Measurements from ENCODE around the gene PTPN23.
A peak's percentile ranks its signal among the peaks of the same experiment; 100 is the strongest.

Gene PTPN23

GRCh38 chr3:47370887-47371697 lies 9.7 kb upstream of the PTPN23 start:
- DNase-seq = no peak

GRCh38 chr3:47374587-47374986 lies 6.2 kb upstream of the PTPN23 start:
- DNase-seq = no peak

GRCh38 chr3:47376393-47376792 lies 4.4 kb upstream of the PTPN23 start:
- no peak for DNase-seq

GRCh38 chr3:47377186-47377585 lies 3.6 kb upstream of the PTPN23 start:
- no peak for DNase-seq

- no peak for DNase-seq
Measured at GRCh38 chr3:47378869-47379268, 2.0 kb upstream of the PTPN23 start.

- no peak for DNase-seq
Measured at GRCh38 chr3:47379411-47379899, 1.4 kb upstream of the PTPN23 start.

- no peak for DNase-seq
Measured at GRCh38 chr3:47380026-47380600, 708 bp upstream of the PTPN23 start.

GRCh38 chr3:47381317-47382157 lies 716 bp downstream of the PTPN23 start:
- peak; percentile 31 for DNase-seq

GRCh38 chr3:47384425-47384824 lies 3.6 kb downstream of the PTPN23 start:
- DNase-seq = no peak

- DNase-seq = no peak
Measured at GRCh38 chr3:47385007-47385406, 4.2 kb downstream of the PTPN23 start.

GRCh38 chr3:47385796-47386195 lies 5.0 kb downstream of the PTPN23 start:
- no peak for DNase-seq

GRCh38 chr3:47392933-47393332 lies 12.1 kb downstream of the PTPN23 start:
- no peak for DNase-seq

- no peak for DNase-seq
Measured at GRCh38 chr3:47394140-47394870, 13.5 kb downstream of the PTPN23 start.

- DNase-seq = no peak
Measured at GRCh38 chr3:47394881-47395280, 14.1 kb downstream of the PTPN23 start.

- DNase-seq = no peak
Measured at GRCh38 chr3:47398228-47398627, 17.4 kb downstream of the PTPN23 start.

- no peak for DNase-seq
Measured at GRCh38 chr3:47399016-47399415, 18.2 kb downstream of the PTPN23 start.

- DNase-seq = no peak
Measured at GRCh38 chr3:47399531-47400270, 18.9 kb downstream of the PTPN23 start.

- no peak for DNase-seq
Measured at GRCh38 chr3:47404431-47404876, 23.6 kb downstream of the PTPN23 start.

- no peak for DNase-seq
Measured at GRCh38 chr3:47404955-47405790, 24.4 kb downstream of the PTPN23 start.

- DNase-seq = no peak
Measured at GRCh38 chr3:47405820-47406761, 25.3 kb downstream of the PTPN23 start.

All from NCI-H1105 treated with DMSO at 0.1 percent for 48 hours (cell line).